Mesodermal cell (in vitro differentiated cells): ENCODE measurements around the gene FBXO17.
"Not testable (repeated sequence)": the region's sequence is repeated elsewhere in the genome, so short reads cannot be mapped to it uniquely, and the experiment has no call there.

Experiments
- H3K27ac ChIP-seq: 2 replicates; pipeline ENCODE4 v1.7.0; 2013; ENCODE audit warnings: mild to moderate bottlenecking, low read depth, low read length, moderate library complexity; ENCODE audit not compliant: severe bottlenecking
- H3K36me3 ChIP-seq: 2 replicates; pipeline ENCODE4 v1.7.1; 2013; ENCODE audit warnings: mild to moderate bottlenecking, low read length, moderate library complexity; ENCODE audit not compliant: control insufficient read depth, insufficient read depth
- H3K4me1 ChIP-seq: one replicate; pipeline ENCODE4 v1.7.1; 2013; ENCODE audit warnings: mild to moderate bottlenecking, low read length; ENCODE audit not compliant: insufficient read depth, control insufficient read depth, poor library complexity, severe bottlenecking
- H3K4me3 ChIP-seq: 2 replicates; pipeline ENCODE4 v1.7.0; 2013; ENCODE audit warnings: low read length, control low read depth, mild to moderate bottlenecking; ENCODE audit not compliant: insufficient read depth, poor library complexity, severe bottlenecking; ENCODE audit errors: extremely low read depth
- H3K9me3 ChIP-seq: 2 replicates; pipeline ENCODE4 v1.7.1; 2013; ENCODE audit warnings: mild to moderate bottlenecking, low read length, moderate library complexity; ENCODE audit not compliant: control insufficient read depth
- WGBS, 2 experiments: methylation state at CpG; one replicate each; pipeline ENCODE4 v1.1.5; 2013; ENCODE audit warnings: missing lambda C conversion rate in 2 of 2; ENCODE audit not compliant: insufficient coverage in 2 of 2; 5-methylcytosine and 5-hydroxymethylcytosine counted together

FBXO17 gene

GRCh38 chr19:38980583-38981374 is 5.2 kb upstream of the FBXO17 start:
- 89 to 94% methylated on average over 9 to 10 of the region's 10 CpGs for WGBS, 2 experiments
- Histone ChIP-seq H3K4me3 (no peak overlapping the region), H3K36me3 (no peaks in the 10 kb centered on the region), H3K4me1 (peaks cover 6% of the 10 kb centered on the region), H3K9me3 (peaks cover 11% of the 10 kb centered on the region), H3K27ac (no peak overlapping the region)

DNA sequence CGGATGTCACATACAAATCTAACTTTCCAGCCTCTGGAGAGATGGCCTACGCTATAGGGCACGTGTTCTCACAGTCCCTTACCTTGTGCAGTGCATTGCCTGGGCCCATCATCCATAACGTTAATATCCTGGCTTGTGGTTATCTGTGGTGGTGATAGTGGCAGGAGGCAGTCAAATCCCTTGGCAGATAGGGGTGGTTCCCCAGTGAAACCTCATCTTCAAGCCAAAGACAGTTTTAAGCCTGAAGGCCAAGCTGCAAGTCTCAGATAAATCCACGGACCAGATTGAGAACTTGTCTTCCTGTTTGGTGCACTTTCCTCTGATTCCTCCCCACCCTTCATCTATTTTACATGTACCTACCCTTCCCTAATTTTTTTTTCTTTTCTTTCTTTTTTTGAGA is 4.3 kb upstream of the FBXO17 start:
- Histone ChIP-seq H3K4me1 (peaks cover 6% of the 10 kb centered on the region), H3K36me3 (no peaks in the 10 kb centered on the region), H3K9me3 (peaks cover 11% of the 10 kb centered on the region), H3K4me3 (no peak overlapping the region), H3K27ac (no peak overlapping the region)
- 91 to 98% methylated on average over 4 to 5 of the region's 5 CpGs for WGBS, 2 experiments

GRCh38 chr19:38978326-38978689 is 2.8 kb upstream of the FBXO17 start:
- WGBS, 2 experiments, result 89 to 90% methylated on average over 2 to 3 of the region's 3 CpGs
- Histone ChIP-seq H3K36me3 (peaks cover 4% of the 10 kb centered on the region), H3K27ac (peak overlapping the region; percentile 32), H3K4me1 (peaks cover 6% of the 10 kb centered on the region), H3K9me3 (peaks cover 11% of the 10 kb centered on the region), H3K4me3 (no peak overlapping the region)

DNA sequence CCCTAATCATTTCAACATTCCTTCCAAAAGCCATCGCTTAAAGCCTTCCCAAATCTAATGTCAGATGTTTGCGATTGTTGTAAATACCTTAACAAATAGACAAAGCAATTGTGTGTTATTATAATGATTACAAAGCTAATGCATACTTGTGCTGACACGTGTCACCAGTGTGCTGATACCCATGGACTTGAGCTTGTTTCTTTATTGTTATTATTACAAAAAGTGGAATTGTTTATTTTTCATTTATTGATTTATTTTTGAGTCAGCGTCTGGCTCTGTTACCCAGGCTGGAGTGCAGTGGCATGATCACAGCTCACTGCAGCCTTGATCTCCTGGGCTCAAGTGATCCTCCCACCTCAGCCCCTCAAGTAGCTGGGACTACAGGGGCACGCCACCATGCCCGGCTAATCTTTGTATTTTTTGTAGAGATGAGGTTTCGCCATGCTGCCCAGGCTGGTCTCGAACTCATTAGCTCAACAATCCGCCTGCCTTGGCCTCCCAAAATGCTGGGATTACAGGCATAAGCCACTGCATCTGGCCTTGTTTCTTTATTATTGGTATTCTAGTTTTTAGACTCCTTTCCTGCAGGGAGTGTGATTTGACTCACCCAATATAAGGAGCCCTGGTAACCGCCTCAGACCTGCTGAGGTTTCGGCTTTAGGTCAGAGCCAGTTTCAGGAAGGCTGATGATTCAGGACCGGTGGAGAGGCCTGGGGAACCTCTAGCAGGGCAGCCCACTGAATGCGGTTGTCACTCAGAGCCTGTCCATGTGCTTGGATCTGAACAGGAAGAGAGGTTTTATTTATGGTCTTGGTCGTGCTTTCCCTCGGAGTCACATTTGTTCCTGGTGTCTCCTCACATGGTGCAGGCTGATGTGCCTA is 2.1 kb upstream of the FBXO17 start:
- Histone ChIP-seq H3K36me3 (peaks cover 5% of the 10 kb centered on the region), H3K27ac (peak overlapping the region; percentile 32), H3K4me3 (no peak overlapping the region), H3K4me1 (peaks cover 6% of the 10 kb centered on the region), H3K9me3 (peaks cover 11% of the 10 kb centered on the region)
- WGBS, 2 experiments, result 87 to 89% methylated on average over 6 to 11 of the region's 15 CpGs

- 2 to 3% methylated on average over 15 of the region's 22 CpGs for WGBS, 2 experiments
- H3K36me3 ChIP-seq, result peaks cover 10% of the 10 kb centered on the region
Observed at GRCh38 chr19:38975861-38976271, 324 bp upstream of the FBXO17 start.

DNA sequence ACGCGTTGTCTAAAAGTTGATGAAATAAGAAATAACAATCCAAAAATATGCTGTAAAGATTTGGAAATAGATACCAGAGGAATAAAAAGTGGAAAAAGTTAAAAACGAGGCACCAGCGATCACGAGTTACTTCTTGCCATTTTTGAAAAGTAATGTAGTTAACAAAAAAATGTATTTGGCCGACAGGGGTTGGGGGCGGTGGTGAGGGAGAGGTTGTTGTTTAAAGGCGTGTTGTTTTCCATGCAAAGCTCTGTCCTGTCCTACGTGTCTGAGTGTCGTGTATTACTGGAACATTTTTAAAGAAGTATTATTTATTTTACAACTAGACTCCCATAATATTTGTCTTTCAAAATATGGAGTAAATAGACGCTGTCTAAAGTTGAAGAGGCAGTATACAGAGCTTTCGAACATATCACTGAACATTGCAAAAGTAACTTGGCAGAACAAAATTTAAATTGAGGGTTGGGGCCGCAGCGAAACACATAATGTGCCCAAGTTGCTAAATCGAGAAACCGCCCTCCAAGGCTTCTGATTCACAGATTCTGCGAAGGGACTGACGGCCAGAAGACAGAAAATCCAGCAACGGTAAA is 823 bp downstream of the FBXO17 start:
- H3K27ac ChIP-seq, result no peak overlapping the region
- 23 to 25% methylated on average over 11 to 13 of the region's 19 CpGs for WGBS, 2 experiments

More at GRCh38 chr19:38975861-38976271, 324 bp upstream of the FBXO17 start:
- H3K27ac ChIP-seq, result peak overlapping the region; percentile 66
- H3K4me3 ChIP-seq, result peak overlapping the region; percentile 69
- H3K4me1 ChIP-seq, result peaks cover 6% of the 10 kb centered on the region
- H3K9me3 ChIP-seq, result peaks cover 6% of the 10 kb centered on the region

GRCh38 chr19:38971672-38972071 is 3.9 kb downstream of the FBXO17 start:
- 90% methylated on average over 1 of the region's 2 CpGs; no CpG with 5 or more reads in 1 of the 2 experiments for WGBS, 2 experiments
- Histone ChIP-seq H3K36me3 (peaks cover 24% of the 10 kb centered on the region), H3K9me3 (no peaks in the 10 kb centered on the region), H3K4me1 (peaks cover 6% of the 10 kb centered on the region), H3K27ac (no peak overlapping the region), H3K4me3 (no peak overlapping the region)

More for the DNA sequence above, 823 bp downstream of the FBXO17 start:
- peaks cover 6% of the 10 kb centered on the region for H3K4me1 ChIP-seq
- H3K9me3 ChIP-seq, result no peaks in the 10 kb centered on the region
- peaks cover 10% of the 10 kb centered on the region for H3K36me3 ChIP-seq
- H3K4me3 ChIP-seq, result peak overlapping the region; percentile 69

GRCh38 chr19:38970664-38971532 is 4.6 kb downstream of the FBXO17 start:
- peaks cover 28% of the 10 kb centered on the region for H3K36me3 ChIP-seq
- WGBS, 2 experiments, result 89 to 93% methylated on average over 9 to 10 of the region's 12 CpGs
- H3K4me1 ChIP-seq, result no peaks in the 10 kb centered on the region
- H3K4me3 ChIP-seq, result no peak overlapping the region
- H3K27ac ChIP-seq, result no peak overlapping the region
- no peaks in the 10 kb centered on the region for H3K9me3 ChIP-seq

DNA sequence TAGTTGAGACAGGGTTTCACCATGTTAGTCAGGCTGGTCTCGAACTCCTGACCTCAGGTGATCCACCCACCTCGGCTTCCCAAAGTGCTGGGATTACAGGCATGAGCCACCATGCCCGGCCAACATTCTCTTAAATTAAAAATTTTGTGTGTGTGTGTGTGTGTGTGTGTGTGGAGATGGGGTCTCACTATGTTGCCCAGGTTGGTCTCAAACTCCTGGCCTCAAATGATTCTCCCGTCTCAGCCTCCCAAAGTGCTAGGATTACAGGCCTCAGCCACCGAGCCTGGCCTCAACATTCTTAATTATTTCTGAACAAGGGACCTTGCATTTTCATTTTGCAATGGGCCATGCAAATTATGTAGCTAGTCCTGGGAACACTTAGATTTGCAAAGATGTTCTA is 9.4 kb downstream of the FBXO17 start:
- H3K27ac ChIP-seq, H3K9me3 ChIP-seq, H3K4me3 ChIP-seq, H3K4me1 ChIP-seq: not testable (repeated sequence)
- 94 to 96% methylated on average over 2 to 3 of the region's 5 CpGs for WGBS, 2 experiments
- peaks cover 37% of the 10 kb centered on the region for H3K36me3 ChIP-seq

GRCh38 chr19:38964738-38965137 is 10.8 kb downstream of the FBXO17 start:
- Histone ChIP-seq H3K4me1 (no peaks in the 10 kb centered on the region), H3K36me3 (peaks cover 34% of the 10 kb centered on the region), H3K9me3 (no peaks in the 10 kb centered on the region), H3K4me3 (no peak overlapping the region), H3K27ac (no peak overlapping the region)
- WGBS, 2 experiments, result 67 to 80% methylated on average over 1 to 2 of the region's 2 CpGs
